ENCODE measurements around the gene STK25. TPM values are rescaled to one million over a fixed set of nuclear protein-coding genes. Genes with fewer than 3 reads are reported as not detected.

Gene STK25
- polyA plus RNA-seq, 2 of the 4 experiments (the other 2 are of a cell fraction) = 101 to 138 TPM

GRCh38 chr2:241539616-241540374 is 31.4 kb upstream of the STK25 start:
- ATAC-seq = no peak
- WGBS (ENCODE audit: missing lambda C conversion rate) = 91% methylated on average over 8 of the region's 11 CpGs
- CTCF ChIA-PET = interaction anchor here (0.7 kb wide), 1 partner anchor 58 kb away, joined by 3 read pairs; no protein-coding TSS in a partner anchor

GRCh38 chr2:241538838-241539615 is 30.6 kb upstream of the STK25 start:
- ChIA-PET CTCF (interaction anchor here (0.7 to 0.8 kb wide), 2 partner anchors 37 to 59 kb away, joined by 3 read pairs; no protein-coding TSS in a partner anchor), POLR2A (no interaction called here)
- DNase-seq (ENCODE audit: low read depth in 1 of 2, low spot score in 1 of 2) = no peak
- no peak overlapping the region for H3K27ac ChIP-seq
- WGBS (ENCODE audit: missing lambda C conversion rate) = 85% methylated on average over 15 of the region's 15 CpGs
- TF ChIP-seq HMGXB4 (CRISPR knock-in tag; IDR thresholded peaks at IDR 0.05; ENCODE audit: borderline replicate concordance) (no peak), FOSL2 (IDR thresholded peaks at IDR 0.05) (no peak), FOSL2 (CRISPR knock-in tag; IDR thresholded peaks at IDR 0.05) (no peak), KDM1A (IDR thresholded peaks at IDR 0.05; ENCODE audit: low read depth) (no peak), PBX3 (IDR thresholded peaks at IDR 0.05) (no peak), CTCF (IDR thresholded peaks at IDR 0.05) (no peak), EHMT2 (IDR thresholded peaks at IDR 0.05; ENCODE audit: low read depth) (no peak), CEBPB (IDR thresholded peaks at IDR 0.05) (no peak), RAD21 (conservative IDR thresholded peaks at IDR 0.05 in 1 of 2, IDR thresholded peaks at IDR 0.05 in 1 of 2) (no peak), MAX (IDR thresholded peaks at IDR 0.05) (no peak), USF2 (IDR thresholded peaks at IDR 0.05) (no peak), E2F6 (IDR thresholded peaks at IDR 0.05; ENCODE audit: borderline replicate concordance, low read depth) (no peak), HOXA7 (CRISPR knock-in tag; IDR thresholded peaks at IDR 0.05) (no peak)
- H3K4me2 ChIP-seq = no peak overlapping the region
- H3K4me3 ChIP-seq = no peak overlapping the region
- no peak for ATAC-seq
- peaks cover 7% of the 10 kb centered on the region; the same call in 2 of the 3 replicates for H3K4me1 ChIP-seq
- H3K9me3 ChIP-seq = no peaks in the 10 kb centered on the region
- FAIRE-seq = no peak

More at GRCh38 chr2:241539616-241540374, 31.4 kb upstream of the STK25 start:
- no peak overlapping the region for H3K27ac ChIP-seq
- no peak overlapping the region for H3K4me2 ChIP-seq
- FAIRE-seq (no peak), DNase-seq (ENCODE audit: low read depth in 1 of 2, low spot score in 1 of 2) (no peak)
- no peak overlapping the region for H3K4me3 ChIP-seq
- POLR2A ChIA-PET = no interaction called here
- no peak for TF ChIP-seq CTCF (IDR thresholded peaks at IDR 0.05)
- H3K9me3 ChIP-seq = no peaks in the 10 kb centered on the region
- peaks cover 7% of the 10 kb centered on the region; the same call in 2 of the 3 replicates for H3K4me1 ChIP-seq

All from A549 (cell line).